Measurements from ENCODE around the gene ZFP92. TPM values are rescaled to one million over a fixed set of nuclear protein-coding genes. Genes with fewer than 3 reads are reported as not detected.

The ZFP92 gene
- total and polyA plus RNA-seq, 3 donors from 2014 or later, result 2.1 to 3.4 (median 2.2) TPM

DNA sequence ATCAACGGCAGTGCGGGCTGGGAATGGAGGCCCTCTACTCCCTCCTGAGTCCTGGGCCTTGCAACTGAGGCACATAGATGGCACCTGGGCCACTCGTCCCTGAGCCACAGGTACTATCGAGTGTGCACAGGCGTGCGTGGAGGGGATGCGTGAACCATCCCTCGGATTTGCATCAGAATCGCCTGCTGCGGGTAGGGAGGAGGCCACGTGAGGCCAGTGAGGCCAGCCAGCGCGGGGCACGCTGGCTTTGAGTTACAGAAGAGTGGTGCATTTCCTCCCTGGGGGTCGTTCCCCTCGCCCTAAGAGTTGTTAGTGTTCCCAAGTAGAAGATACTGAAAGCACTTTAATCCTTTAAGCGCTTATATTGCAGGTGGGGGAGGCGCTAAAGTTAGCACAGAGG lies 10.6 kb downstream of the ZFP92 start:
- H3K27ac ChIP-seq, result no peak overlapping the region
- DNase-seq, result no peak
- no peaks in the 10 kb centered on the region for H3K27me3 ChIP-seq
- H3K4me3 ChIP-seq, result no peak overlapping the region
- no peak for TF ChIP-seq POLR2A (IDR thresholded peaks at IDR 0.05)
- TF ChIP-seq, protein P1, sequence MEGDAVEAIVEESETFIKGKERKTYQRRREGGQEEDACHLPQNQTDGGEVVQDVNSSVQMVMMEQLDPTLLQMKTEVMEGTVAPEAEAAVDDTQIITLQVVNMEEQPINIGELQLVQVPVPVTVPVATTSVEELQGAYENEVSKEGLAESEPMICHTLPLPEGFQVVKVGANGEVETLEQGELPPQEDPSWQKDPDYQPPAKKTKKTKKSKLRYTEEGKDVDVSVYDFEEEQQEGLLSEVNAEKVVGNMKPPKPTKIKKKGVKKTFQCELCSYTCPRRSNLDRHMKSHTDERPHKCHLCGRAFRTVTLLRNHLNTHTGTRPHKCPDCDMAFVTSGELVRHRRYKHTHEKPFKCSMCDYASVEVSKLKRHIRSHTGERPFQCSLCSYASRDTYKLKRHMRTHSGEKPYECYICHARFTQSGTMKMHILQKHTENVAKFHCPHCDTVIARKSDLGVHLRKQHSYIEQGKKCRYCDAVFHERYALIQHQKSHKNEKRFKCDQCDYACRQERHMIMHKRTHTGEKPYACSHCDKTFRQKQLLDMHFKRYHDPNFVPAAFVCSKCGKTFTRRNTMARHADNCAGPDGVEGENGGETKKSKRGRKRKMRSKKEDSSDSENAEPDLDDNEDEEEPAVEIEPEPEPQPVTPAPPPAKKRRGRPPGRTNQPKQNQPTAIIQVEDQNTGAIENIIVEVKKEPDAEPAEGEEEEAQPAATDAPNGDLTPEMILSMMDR (IDR thresholded peaks at IDR 0.05), result no peak
- H3K4me1 ChIP-seq, result no peaks in the 10 kb centered on the region
- no peaks in the 10 kb centered on the region for H3K9me3 ChIP-seq
- intact Hi-C loops (cut with DNase I; ENCODE audit: low total_unique reads), result no loop called here
- H3K36me3 ChIP-seq (ENCODE audit: low read depth, missing control alignments), result no peaks in the 10 kb centered on the region
- 64 to 75% methylated on average over 4 to 15 of the region's 18 CpGs for WGBS, 2 donors

DNA sequence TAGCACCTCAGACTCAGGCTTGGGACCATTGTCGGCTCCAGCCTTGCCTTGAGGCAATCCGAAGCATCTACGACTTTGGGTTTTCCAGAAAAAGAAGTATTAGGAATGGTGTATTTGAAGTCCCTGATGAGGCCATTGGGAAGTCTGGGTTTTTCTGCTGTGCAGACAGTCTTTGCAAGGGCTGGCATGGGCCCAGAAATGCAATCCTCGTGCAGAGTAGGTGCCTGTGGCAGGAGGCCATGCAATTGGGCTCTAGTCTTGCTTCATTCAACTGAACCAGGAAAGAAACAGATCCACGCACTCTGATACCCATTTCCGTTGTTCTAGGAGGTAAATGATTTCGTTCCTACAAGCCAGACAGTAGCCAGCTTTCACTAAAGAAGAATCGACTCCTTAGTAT lies 12.4 kb downstream of the ZFP92 start:
- Histone ChIP-seq H3K36me3 (ENCODE audit: low read depth, missing control alignments) (no peaks in the 10 kb centered on the region), H3K4me3 (no peak overlapping the region), H3K9me3 (no peaks in the 10 kb centered on the region), H3K27me3 (no peaks in the 10 kb centered on the region), H3K4me1 (no peaks in the 10 kb centered on the region), H3K27ac (no peak overlapping the region)
- 83 to 96% methylated on average over 5 to 7 of the region's 8 CpGs for WGBS, 2 donors
- intact Hi-C loops (cut with DNase I; ENCODE audit: low total_unique reads), result no loop called here
- DNase-seq, result peak; percentile 35
- TF ChIP-seq, protein P1 (IDR thresholded peaks at IDR 0.05), result no peak
- TF ChIP-seq POLR2A (IDR thresholded peaks at IDR 0.05), result no peak

DNA sequence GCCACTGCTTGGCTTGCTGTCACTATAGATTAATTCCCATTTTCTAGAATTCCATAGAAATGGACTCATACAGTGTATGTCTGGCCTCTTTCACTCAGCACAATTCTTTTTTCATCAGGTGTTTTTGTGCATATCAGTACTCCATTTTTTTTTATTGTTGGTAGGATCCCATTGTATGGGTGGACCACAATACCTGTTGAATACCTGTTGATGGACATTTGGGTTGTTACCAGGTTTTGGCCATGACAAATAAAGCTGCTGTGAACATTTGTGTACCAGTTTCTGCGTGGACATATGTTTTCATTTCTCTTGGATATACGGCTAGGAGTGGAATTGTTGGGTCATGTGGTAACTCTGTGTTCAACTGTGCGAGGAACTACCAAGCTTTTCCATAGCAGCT lies 14.9 kb downstream of the ZFP92 start:
- TF ChIP-seq POLR2A (IDR thresholded peaks at IDR 0.05), result no peak
- TF ChIP-seq, protein P1 (IDR thresholded peaks at IDR 0.05), result no peak
- intact Hi-C loops (cut with DNase I; ENCODE audit: low total_unique reads), result no loop called here
- Histone ChIP-seq H3K27ac (no peak overlapping the region), H3K27me3 (no peaks in the 10 kb centered on the region), H3K4me3 (no peak overlapping the region), H3K9me3 (no peaks in the 10 kb centered on the region), H3K36me3 (ENCODE audit: low read depth, missing control alignments) (no peaks in the 10 kb centered on the region), H3K4me1 (no peaks in the 10 kb centered on the region)
- DNase-seq, result no peak
- WGBS, 2 donors, result 89 to 100% methylated on average over 2 to 3 of the region's 3 CpGs

DNA sequence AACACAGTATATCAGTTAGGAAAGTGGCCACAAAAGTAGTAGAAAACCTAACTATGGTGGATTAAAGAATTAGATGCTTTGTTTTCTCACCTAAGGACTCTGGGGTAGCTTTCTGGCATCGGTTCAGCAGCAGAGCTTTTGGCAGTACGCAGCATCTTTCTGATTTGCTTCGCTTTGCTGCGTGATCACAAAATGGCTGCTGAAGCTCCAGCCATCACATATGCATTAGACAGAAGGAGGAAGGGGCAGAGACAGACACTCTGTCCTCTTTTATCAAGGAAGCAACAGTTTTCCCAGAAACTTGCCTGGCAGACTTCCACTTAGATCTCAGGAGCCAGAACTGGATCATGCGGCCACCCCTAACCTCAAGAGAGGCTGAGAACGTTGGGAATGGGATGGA lies 19.5 kb downstream of the ZFP92 start:
- 90 to 95% methylated on average over 5 of the region's 6 CpGs for whole genome bisulfite sequencing, 2 donors
- no peaks in the 10 kb centered on the region for H3K27me3 ChIP-seq

DNA sequence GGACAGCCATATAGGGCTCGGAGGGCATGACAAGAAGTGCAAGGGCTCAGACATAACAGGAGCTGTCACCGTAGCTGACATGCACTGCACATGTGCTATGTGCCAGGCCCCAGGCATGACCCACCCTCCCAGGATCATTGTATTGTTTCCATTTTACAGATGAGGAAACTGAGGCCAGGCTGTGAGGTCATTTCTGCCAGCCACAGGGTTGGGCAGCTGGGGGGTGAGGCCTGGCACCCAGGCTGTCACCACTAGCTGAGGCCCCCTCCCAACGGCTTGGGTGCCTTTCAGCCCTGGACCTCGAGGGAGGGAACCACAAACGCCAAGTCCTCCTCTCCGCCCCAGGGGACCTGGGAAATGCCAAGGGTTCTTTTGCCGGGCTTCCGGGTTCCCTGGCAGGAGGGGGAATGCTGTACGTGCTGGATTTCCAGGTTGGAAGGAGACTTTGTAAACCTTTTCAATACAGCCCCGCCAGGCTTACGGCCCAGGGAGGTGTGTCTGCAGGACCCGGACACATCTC lies 21.9 kb downstream of the ZFP92 start:
- no peak overlapping the region for H3K27ac ChIP-seq
- intact Hi-C loops (cut with DNase I; ENCODE audit: low total_unique reads), result no loop called here
- TF ChIP-seq, protein P1 (IDR thresholded peaks at IDR 0.05), result no peak
- no peak for TF ChIP-seq POLR2A (IDR thresholded peaks at IDR 0.05)
- H3K36me3 ChIP-seq (ENCODE audit: low read depth, missing control alignments), result no peaks in the 10 kb centered on the region
- WGBS, 2 donors, result 93 to 100% methylated on average over 1 to 10 of the region's 12 CpGs
- no peak for DNase-seq
- H3K27me3 ChIP-seq, result no peaks in the 10 kb centered on the region
- no peaks in the 10 kb centered on the region for H3K9me3 ChIP-seq
- no peaks in the 10 kb centered on the region for H3K4me1 ChIP-seq
- no peak overlapping the region for H3K4me3 ChIP-seq

More for the DNA sequence above, 19.5 kb downstream of the ZFP92 start:
- intact Hi-C loops (cut with DNase I; ENCODE audit: low total_unique reads), result no loop called here
- Histone ChIP-seq H3K27ac (no peak overlapping the region), H3K4me1 (no peaks in the 10 kb centered on the region), H3K36me3 (ENCODE audit: low read depth, missing control alignments) (no peaks in the 10 kb centered on the region), H3K4me3 (no peak overlapping the region), H3K9me3 (no peaks in the 10 kb centered on the region)
- TF ChIP-seq, protein P1 (IDR thresholded peaks at IDR 0.05), result no peak
- no peak for TF ChIP-seq POLR2A (IDR thresholded peaks at IDR 0.05)
- no peak for DNase-seq

All from testis (tissue), 3 donors.